Measurements from ENCODE around the gene KLHL10. TPM values are rescaled to one million over a fixed set of nuclear protein-coding genes. Genes with fewer than 3 reads are reported as not detected.
A peak's percentile ranks its signal among the peaks of the same experiment; 100 is the strongest.

Gene KLHL10
- total and polyA plus RNA-seq, 2 of the 4 experiments (the other 2 are of a cell fraction) = 0.18 TPM; not detected in 1

DNA sequence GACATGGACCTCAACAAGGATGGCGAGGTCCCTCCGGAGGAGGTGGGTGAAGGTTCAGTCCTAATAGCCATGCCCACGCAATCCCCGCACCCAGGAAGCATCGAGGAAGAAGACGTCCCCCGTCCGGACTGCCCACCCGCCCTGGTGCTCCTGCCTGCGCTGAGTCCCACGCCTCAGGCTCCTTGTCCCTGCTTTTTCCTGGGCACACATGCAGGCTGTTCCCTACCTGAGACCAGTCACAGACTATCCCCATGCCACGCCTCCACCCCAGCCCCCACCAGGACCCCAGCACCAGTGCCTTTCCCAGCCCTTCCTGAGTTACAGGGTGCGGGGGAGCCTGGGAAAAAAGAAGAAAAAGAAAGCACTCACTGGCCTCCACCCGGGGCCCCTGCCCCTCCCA, 15.8 kb upstream of the KLHL10 start:
- Histone ChIP-seq H3K14ac (replicated peaks; ENCODE audit: low read depth, low read length) (no peak overlapping the region), H3K18ac (ENCODE audit: low read depth, low read length) (no peak overlapping the region), H3K9me3 (ENCODE audit: control insufficient read depth, insufficient read depth, low read length) (no peaks in the 10 kb centered on the region), H3K4me2 (ENCODE audit: low read depth, low read length) (no peak overlapping the region), H2AK5ac (ENCODE audit: low read depth, low read length) (no peak overlapping the region), H2BK20ac (ENCODE audit: low read depth, low read length) (no peak overlapping the region), H2AK9ac (replicated peaks; ENCODE audit: low read depth, low read length, poor library complexity) (peak overlapping the region; percentile 42), H3K27me3 (ENCODE audit: control insufficient read depth, insufficient read depth, low read length) (no peaks in the 10 kb centered on the region), H2BK120ac (ENCODE audit: low read depth, low read length) (no peak overlapping the region), H3K4me1 (ENCODE audit: control insufficient read depth, insufficient read depth, low read length) (peaks cover 3% of the 10 kb centered on the region; the same call in 1 of the 2 replicates), H3K56ac (ENCODE audit: extremely low read depth, insufficient read depth, low read length) (no peak overlapping the region), H3K4ac (ENCODE audit: low read depth, low read length) (no peak overlapping the region), H4K8ac (ENCODE audit: low read depth in 2 of 2, low read length in 2 of 2) (no peak overlapping the region), H2BK5ac (ENCODE audit: low read depth, low read length, poor library complexity, severe bottlenecking) (no peak overlapping the region), H3K4me3 (ENCODE audit: insufficient read depth, low read depth, low read length) (no peak overlapping the region), H3K9ac (ENCODE audit: low read depth, low read length) (no peak overlapping the region), H3K23ac (ENCODE audit: low read depth, low read length) (no peak overlapping the region), H3K79me1 (ENCODE audit: low read depth in 1 of 2, low read length in 2 of 2) (peaks cover 12 to 56% of the 10 kb centered on the region in 2 experiments), H3K9me1 (ENCODE audit: insufficient read depth, low read length) (peaks cover 9% of the 10 kb centered on the region), H2AFZ (replicated peaks; ENCODE audit: low read length, poor library complexity) (no peak overlapping the region), H2BK15ac (ENCODE audit: low read depth, low read length) (no peak overlapping the region), H4K5ac (ENCODE audit: low read depth, low read length) (no peak overlapping the region), H4K20me1 (ENCODE audit: insufficient read depth, low read length) (peaks cover 48% of the 10 kb centered on the region), H4K91ac (ENCODE audit: insufficient read depth, low read depth, low read length) (no peak overlapping the region), H3K27ac (ENCODE audit: insufficient read depth, low read length) (no peak overlapping the region), H3K36me3 (ENCODE audit: control insufficient read depth, insufficient read depth, low read length) (peaks cover 53% of the 10 kb centered on the region)
- no TSS peak for BruUV-seq (replicated peaks)
- dilution Hi-C loops (cut with HindIII; ENCODE audit: low sequenced_read_pairs, unreplicated experiment) (no loop called here), in situ Hi-C loops (cut with MboI; ENCODE audit: low sequenced_read_pairs) (no loop called here), intact Hi-C loops (cut with micrococcal nuclease) (no loop called here)
- ChIA-PET POLR2A (ENCODE audit: unreplicated experiment) (no interaction called here), CTCF (no interaction called here)
- no peak for ATAC-seq (ENCODE audit: low read depth)
- WGBS, 2 experiments (ENCODE audit: extremely low coverage in 2 of 2, insufficient read length in 1 of 2) = 100% methylated on average over 5 of the region's 14 CpGs; no CpG with 5 or more reads in 1 of the 2 experiments
- DNase-seq = no peak
- TF ChIP-seq MXI1 (IDR thresholded peaks at IDR 0.05; ENCODE audit: borderline replicate concordance, low read depth, low read length) (no peak), MAFK (IDR thresholded peaks at IDR 0.05; ENCODE audit: low read depth, low read length) (no peak)

Measured in IMR-90 (cell line).